ENCODE measurements around the gene CALHM2.

The CALHM2 gene

DNA sequence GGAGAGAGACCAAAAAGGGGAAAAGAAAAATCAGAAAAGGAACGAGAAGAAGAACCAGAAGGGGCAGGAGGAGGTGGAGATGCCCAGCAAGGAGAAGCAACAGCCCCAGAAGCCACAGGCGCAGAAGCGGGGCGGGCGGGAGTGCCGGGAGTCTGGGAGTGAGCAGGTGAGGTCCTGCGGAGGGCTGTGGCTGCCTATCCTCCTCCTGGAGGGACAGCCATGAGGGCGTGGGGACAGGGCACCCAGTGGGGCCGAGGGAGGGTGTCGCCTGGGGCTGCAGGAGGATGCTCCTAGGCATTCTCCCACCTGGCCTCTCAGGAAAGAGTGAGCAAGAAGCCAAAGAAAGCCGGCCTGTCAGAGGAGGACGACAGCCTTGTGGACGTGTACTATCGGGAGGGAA, 11.8 kb downstream of the CALHM2 start:
- TF ChIP-seq, protein P1, sequence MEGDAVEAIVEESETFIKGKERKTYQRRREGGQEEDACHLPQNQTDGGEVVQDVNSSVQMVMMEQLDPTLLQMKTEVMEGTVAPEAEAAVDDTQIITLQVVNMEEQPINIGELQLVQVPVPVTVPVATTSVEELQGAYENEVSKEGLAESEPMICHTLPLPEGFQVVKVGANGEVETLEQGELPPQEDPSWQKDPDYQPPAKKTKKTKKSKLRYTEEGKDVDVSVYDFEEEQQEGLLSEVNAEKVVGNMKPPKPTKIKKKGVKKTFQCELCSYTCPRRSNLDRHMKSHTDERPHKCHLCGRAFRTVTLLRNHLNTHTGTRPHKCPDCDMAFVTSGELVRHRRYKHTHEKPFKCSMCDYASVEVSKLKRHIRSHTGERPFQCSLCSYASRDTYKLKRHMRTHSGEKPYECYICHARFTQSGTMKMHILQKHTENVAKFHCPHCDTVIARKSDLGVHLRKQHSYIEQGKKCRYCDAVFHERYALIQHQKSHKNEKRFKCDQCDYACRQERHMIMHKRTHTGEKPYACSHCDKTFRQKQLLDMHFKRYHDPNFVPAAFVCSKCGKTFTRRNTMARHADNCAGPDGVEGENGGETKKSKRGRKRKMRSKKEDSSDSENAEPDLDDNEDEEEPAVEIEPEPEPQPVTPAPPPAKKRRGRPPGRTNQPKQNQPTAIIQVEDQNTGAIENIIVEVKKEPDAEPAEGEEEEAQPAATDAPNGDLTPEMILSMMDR (conservative IDR thresholded peaks at IDR 0.05; ENCODE audit: control insufficient read depth, insufficient read depth, low read depth, low read length), result no peak
- no peak for DNase-seq (ENCODE audit: low read depth)
- no peak overlapping the region for H3K4me3 ChIP-seq (ENCODE audit: control insufficient read depth, low read depth, low read length)

DNA sequence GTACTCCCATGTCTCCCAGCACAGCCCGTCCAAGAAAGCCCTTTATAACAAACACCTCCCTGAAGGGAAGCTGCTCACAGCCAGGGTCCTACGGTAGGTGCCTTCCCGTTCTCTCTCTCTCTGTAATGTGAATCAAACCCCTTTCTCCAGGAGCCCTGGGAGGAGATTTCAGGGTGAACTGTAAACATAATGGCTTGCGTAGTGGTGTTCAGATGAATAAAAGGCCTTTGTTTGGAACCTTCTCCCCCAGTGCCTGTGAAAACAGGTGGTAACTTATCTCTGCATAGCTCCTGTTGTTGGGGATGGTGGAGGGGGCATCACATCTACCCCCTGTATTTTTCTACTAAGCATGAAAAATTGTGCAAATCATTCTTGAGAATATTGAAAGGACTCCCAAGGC, 12.4 kb downstream of the CALHM2 start:
- no peak overlapping the region for H3K4me3 ChIP-seq (ENCODE audit: control insufficient read depth, low read depth, low read length)
- DNase-seq (ENCODE audit: low read depth), result no peak
- TF ChIP-seq, protein P1 (conservative IDR thresholded peaks at IDR 0.05; ENCODE audit: control insufficient read depth, insufficient read depth, low read depth, low read length), result no peak

DNA sequence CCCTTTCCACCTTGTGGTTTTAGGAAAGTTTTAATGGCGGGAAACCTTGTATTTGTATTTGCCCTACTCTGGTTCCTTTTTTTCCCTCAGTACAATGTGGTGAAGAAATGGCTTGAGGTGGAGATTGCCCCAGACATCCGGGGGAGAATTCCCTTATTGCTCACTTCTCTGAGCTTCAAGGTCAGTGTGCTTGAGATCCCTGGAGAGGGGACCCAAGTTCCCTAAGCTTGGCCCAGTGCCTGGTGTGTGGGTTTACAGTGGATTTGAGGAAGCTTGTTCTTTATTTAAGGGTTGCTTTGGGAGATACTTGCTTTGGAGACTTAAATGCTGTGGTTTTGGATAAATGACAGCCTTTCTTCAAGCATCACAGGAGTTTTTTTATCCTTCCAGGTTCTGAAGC, 18.3 kb downstream of the CALHM2 start:
- TF ChIP-seq, protein P1 (conservative IDR thresholded peaks at IDR 0.05; ENCODE audit: control insufficient read depth, insufficient read depth, low read depth, low read length), result no peak
- peak; percentile 82 for DNase-seq (ENCODE audit: low read depth)
- H3K4me3 ChIP-seq (ENCODE audit: control insufficient read depth, low read depth, low read length), result no peak overlapping the region

DNA sequence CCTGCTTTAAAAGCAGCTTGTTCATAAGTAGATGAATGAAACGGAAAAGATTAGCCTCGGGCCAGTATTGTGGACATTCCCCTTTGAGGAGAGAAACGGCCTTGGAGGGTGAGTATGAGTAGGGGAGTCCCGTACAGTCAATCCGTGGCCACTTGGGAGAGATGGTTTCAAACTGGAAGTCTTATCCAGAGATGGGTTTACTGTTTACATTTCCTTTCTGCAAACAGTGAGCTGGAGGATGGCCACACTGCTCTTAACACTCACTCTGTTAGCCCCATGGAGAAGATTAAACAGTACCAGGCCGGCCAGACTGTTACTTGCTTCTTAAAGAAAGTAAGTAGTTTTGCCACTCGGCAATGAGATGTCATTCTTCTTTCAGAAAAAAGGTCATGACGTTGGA, 20.3 kb downstream of the CALHM2 start:
- DNase-seq (ENCODE audit: low read depth), result no peak
- TF ChIP-seq, protein P1 (conservative IDR thresholded peaks at IDR 0.05; ENCODE audit: control insufficient read depth, insufficient read depth, low read depth, low read length), result no peak
- no peak overlapping the region for H3K4me3 ChIP-seq (ENCODE audit: control insufficient read depth, low read depth, low read length)

DNA sequence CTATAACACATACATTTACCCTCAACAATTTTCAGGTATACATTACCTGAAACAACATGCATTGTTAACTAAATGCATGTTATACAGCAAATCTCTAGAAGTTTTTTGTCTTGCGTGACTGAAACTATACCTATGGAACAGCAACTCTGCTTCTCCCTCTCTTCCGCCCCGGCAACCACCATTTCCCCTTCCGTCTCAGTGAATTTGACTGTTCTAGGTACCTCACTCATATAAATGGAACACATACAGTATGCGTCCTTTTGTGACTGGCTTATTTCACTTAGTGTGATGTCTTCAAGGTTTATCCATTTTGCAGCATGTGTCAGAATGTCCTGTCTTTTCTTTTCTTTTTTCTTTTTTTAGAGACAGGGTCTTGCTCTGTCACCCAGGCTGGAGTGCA, 22.5 kb downstream of the CALHM2 start:
- H3K4me3 ChIP-seq (ENCODE audit: control insufficient read depth, low read depth, low read length), result no peak overlapping the region
- DNase-seq (ENCODE audit: low read depth), result no peak
- TF ChIP-seq, protein P1 (conservative IDR thresholded peaks at IDR 0.05; ENCODE audit: control insufficient read depth, insufficient read depth, low read depth, low read length), result no peak

DNA sequence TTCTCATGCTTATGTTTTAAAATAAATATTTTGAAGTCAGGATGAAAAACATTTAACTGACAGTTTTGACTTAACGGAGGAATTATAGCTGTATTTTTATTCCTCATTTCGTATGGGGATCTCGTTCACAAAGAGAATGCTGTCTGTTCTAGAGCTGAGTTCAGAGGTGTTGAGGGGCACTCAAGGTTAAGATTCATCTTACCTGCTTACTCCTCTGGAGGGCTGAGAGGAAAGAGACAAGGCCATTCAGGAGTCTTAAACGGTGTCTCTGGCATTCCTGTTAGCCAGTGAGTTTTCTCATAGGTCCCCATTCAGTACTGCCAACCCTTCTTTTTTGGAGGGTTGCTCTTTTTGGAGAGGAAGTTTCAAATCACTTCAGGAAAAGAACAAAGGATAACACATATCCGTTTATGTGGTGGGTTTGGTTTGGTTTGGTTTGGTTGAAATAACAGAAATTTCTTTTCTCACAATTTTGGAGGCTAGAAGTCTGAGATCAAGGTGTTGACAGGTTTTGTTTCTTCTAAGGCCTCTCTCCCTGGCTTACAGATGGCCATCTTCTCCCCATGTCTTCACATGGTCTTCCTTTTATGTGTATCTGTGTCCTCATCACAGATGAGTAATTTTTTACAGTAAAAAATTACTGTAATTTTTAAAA, 23.1 kb downstream of the CALHM2 start:
- no peak overlapping the region for H3K4me3 ChIP-seq (ENCODE audit: control insufficient read depth, low read depth, low read length)
- no peak for DNase-seq (ENCODE audit: low read depth)
- TF ChIP-seq, protein P1 (conservative IDR thresholded peaks at IDR 0.05; ENCODE audit: control insufficient read depth, insufficient read depth, low read depth, low read length), result no peak

DNA sequence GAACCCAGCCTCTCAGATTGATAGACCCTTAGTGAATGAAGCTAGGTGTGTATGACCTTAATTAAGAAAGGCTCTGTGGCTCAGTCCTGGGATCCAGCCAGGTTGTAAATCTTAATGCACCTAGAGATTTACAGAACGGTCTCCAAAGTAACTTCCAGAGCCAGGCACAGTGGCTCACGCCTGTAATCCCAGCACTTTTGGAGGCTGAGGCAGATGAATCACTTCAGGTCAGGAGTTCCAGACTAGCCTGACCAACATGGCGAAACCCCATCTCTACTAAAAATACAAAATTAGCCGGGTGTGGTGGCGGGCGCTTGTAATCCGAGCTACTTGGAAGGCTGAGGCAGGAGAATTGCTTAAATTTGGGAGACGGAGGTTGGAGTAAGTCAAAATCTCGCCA, 24.3 kb downstream of the CALHM2 start:
- no peak overlapping the region for H3K4me3 ChIP-seq (ENCODE audit: control insufficient read depth, low read depth, low read length)
- DNase-seq (ENCODE audit: low read depth), result no peak
- TF ChIP-seq, protein P1 (conservative IDR thresholded peaks at IDR 0.05; ENCODE audit: control insufficient read depth, insufficient read depth, low read depth, low read length), result no peak
